K562 treated with DMSO at 1 percent for 24 hours (cell line): Measurements from ENCODE around the gene DMXL2. TPM values are rescaled to one million over a fixed set of nuclear protein-coding genes. Genes with fewer than 3 reads are reported as not detected.

ENCODE experiments used
- total RNA-seq: library from RNA; unstranded; fragments of 300-600 nt; gene quantifications from 2 replicates; pipeline ENCODE4 v1.2.3, GENCODE V29; 2022; ENCODE audit warnings: low read depth; ENCODE audit not compliant: insufficient read depth

DMXL2 gene
- total RNA-seq, result 36.2 and 38.1 TPM in 2 replicates

DNA sequence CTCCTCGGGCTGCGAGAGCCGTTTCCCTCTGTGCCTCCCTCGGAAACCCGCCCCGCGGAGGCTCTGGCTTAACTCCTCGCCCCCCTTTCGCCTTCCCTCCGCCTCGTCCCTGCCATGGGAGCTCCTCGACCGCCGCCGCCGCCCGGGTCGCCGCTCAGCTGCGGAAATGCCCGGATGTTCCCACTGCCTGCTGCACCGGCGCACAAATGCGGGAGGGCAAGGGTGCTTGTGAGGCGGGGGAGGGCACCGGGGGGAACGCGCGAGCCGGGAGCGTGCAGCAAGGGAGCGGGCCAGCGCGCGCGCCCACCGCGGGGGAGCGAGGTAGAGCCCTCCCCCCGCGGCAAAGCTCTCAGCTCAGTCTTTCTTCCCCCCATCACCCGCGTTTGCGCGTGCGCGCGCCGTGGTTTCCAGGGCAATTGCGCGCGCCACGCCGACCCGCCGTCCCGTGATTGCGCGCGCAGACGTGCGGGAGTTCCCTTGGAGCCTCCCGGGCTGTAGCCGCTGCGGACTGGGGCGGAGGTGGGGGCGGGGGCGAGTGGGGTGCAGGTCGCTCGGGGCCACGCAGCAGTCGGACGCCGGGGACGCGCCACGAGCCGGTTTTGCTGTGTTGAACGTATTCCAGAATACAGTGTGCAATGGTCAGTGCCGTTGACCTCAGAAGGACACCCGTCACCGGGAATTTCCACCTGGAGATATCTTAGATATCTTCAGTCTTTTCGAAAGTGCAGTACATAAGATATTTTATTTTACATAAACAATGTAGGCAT, at the start of gene DMXL2:
Gene DMXL2 (minus strand): TSS at position 168 of the 767 bp plus-strand sequence. CDS start 226 bp downstream, outside the sequence.

Other genes starting within 250 kb of the DMXL2 start
- gene SCG3, start 58.7 kb upstream of the DMXL2 start, total RNA-seq, result 7.6 and 10.4 TPM in 2 replicates
- gene LYSMD2, start 114.9 kb upstream of the DMXL2 start, total RNA-seq, result 9.3 TPM in 2 replicates
- gene TMOD2, start 128.8 kb upstream of the DMXL2 start, total RNA-seq, result 3.6 and 3.8 TPM in 2 replicates
- 15.6 and 16.9 TPM in 2 replicates for gene TMOD3, start 206.9 kb upstream of the DMXL2 start, total RNA-seq